Left lung (tissue), 10 donors: ENCODE measurements around the gene FRYL. TPM values are rescaled to one million over a fixed set of nuclear protein-coding genes. Genes with fewer than 3 reads are reported as not detected.

Source experiments
- ATAC-seq: fragments of 200-7000 bp; cut with Tn5 transposase; one replicate; pipeline ENCODE4 v1.9.1; 2020; ENCODE audit warnings: moderate library complexity
- DNase-seq, 4 donors: peaks; one replicate each; pipeline ENCODE4 v3.0.0-alpha.2; 2013 to 2020
- H3K27ac ChIP-seq, 2 donors: fragments of 200-600 bp; sonication (generic) in 1 of 2; one replicate each; pipeline versions ENCODE4 v1.5.0 to v1.8.0; 2020 to 2021
- H3K27me3 ChIP-seq, 2 donors: fragments of 200-600 bp; sonication (generic) in 1 of 2; one replicate each; pipeline versions ENCODE4 v1.5.0 to v1.8.0; 2020 to 2021
- H3K36me3 ChIP-seq, 2 donors: fragments of 200-600 bp; sonication (generic) in 1 of 2; one replicate each; pipeline versions ENCODE4 v1.5.0 to v1.8.0; 2020 to 2021
- H3K4me1 ChIP-seq, 2 donors: fragments of 200-600 bp; one replicate each; pipeline ENCODE4 v1.8.0; 2021
- H3K4me3 ChIP-seq, 2 donors: fragments of 200-600 bp; sonication (generic) in 1 of 2; one replicate each; pipeline versions ENCODE4 v1.5.0 to v1.8.0; 2020 to 2021; ENCODE audit warnings: mild to moderate bottlenecking in 1 of 2
- H3K9me3 ChIP-seq, 2 donors: fragments of 200-600 bp; sonication (generic) in 1 of 2; one replicate each; pipeline versions ENCODE4 v1.5.0 to v1.8.0; 2020 to 2021
- CTCF ChIP-seq, 2 donors: fragments of 200-600 bp; sonication (generic) in 1 of 2; IDR thresholded peaks; one replicate each; pipeline versions ENCODE4 v1.5.0 to v1.8.0; 2021; ENCODE audit warnings: antibody characterized with exemption in 2 of 2
- intact Hi-C, 2 donors: fragments of 100-400 bp; cut with DNase I; formaldehyde crosslinking; loops; one replicate each; pipeline versions ENCODE4 v1.11.2 to v1.14.2; 2022
- polyA plus RNA-seq, 6 donors: library from polyadenylated mRNA; unstranded; fragments of 120-200 nt; gene quantifications; one replicate each; pipeline ENCODE4 v1.2.1, GENCODE V29; 2013; ENCODE audit not compliant: insufficient read length in 6 of 6
- total RNA-seq, 2 donors: library from RNA; stranded (reverse); fragmentation: NEBNext Ultra II Directional; extraction: Animal tissue kit (Norgen Biotek cat#: 25700); gene quantifications; one replicate each; pipeline ENCODE4 v1.2.1, GENCODE V29; 2021
- donor health status: DM: no; HTN: yes; CAD: no.
- donor health status: DM: no; HTN: no; CAD: no.

FRYL gene
- total and polyA plus RNA-seq, 8 donors, result 41.9 to 72.7 (median 50.3) TPM

DNA sequence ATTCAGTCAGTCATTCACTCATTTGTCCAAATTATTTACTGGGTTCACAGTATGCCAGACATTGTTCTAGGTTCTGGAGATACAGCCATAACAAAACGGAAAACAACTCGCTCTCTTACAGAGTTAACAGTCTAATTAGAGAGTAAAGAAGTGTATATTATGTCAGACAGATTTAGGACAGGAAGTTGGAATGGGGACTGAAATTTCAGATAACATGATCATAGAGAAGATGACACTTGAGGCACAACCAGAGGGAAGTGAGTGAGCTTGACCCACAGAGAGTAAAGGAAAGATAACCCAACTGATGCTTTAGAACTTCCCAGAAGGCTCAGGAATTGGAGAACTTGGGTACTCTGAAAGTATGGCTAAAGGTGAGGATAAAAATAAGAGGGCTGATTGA, 150.6 kb downstream of the FRYL start:
- DNase-seq, result no peak
- Histone ChIP-seq H3K36me3 (no peaks in the 10 kb centered on the region), H3K9me3 (no peaks in the 10 kb centered on the region), H3K27me3 (no peaks in the 10 kb centered on the region), H3K27ac (peak overlapping the region in 1 of 2 donors; percentile 21), H3K4me1 (peaks cover 0 to 5% of the 10 kb centered on the region in 2 donors), H3K4me3 (no peak overlapping the region)
- intact Hi-C loops, result no loop called here
- ATAC-seq, result no peak
- TF ChIP-seq CTCF (IDR thresholded peaks at IDR 0.05), result no peak

- no peak for ATAC-seq
- DNase-seq, result no peak
- Histone ChIP-seq H3K4me1 (no peaks in the 10 kb centered on the region), H3K36me3 (peaks cover 0 to 12% of the 10 kb centered on the region in 2 donors), H3K27ac (no peak overlapping the region), H3K4me3 (no peak overlapping the region), H3K9me3 (no peaks in the 10 kb centered on the region), H3K27me3 (no peaks in the 10 kb centered on the region)
- no peak for TF ChIP-seq CTCF (IDR thresholded peaks at IDR 0.05)
- intact Hi-C loops, result no loop called here
Observed at GRCh38 chr4:48623182-48623780, 156.8 kb downstream of the FRYL start.

GRCh38 chr4:48620831-48621230, 159.2 kb downstream of the FRYL start:
- Histone ChIP-seq H3K9me3 (no peaks in the 10 kb centered on the region), H3K27ac (no peak overlapping the region), H3K4me1 (no peaks in the 10 kb centered on the region), H3K36me3 (peaks cover 0 to 24% of the 10 kb centered on the region in 2 donors), H3K4me3 (no peak overlapping the region), H3K27me3 (no peaks in the 10 kb centered on the region)
- intact Hi-C loops, result no loop called here
- no peak for TF ChIP-seq CTCF (IDR thresholded peaks at IDR 0.05)
- ATAC-seq (no peak), DNase-seq (no peak)

- no peak for ATAC-seq
- no peak for DNase-seq
- H3K27me3 ChIP-seq, result no peaks in the 10 kb centered on the region
- no peak for TF ChIP-seq CTCF (IDR thresholded peaks at IDR 0.05)
- H3K4me1 ChIP-seq, result no peaks in the 10 kb centered on the region
- intact Hi-C loops, result no loop called here
- H3K9me3 ChIP-seq, result no peaks in the 10 kb centered on the region
- H3K4me3 ChIP-seq, result no peak overlapping the region
- peaks cover 0 to 24% of the 10 kb centered on the region in 2 donors for H3K36me3 ChIP-seq
- H3K27ac ChIP-seq, result no peak overlapping the region
Observed at GRCh38 chr4:48620093-48620492, 160.0 kb downstream of the FRYL start.

- no peak for DNase-seq
- ATAC-seq, result no peak
- no peak overlapping the region for H3K27ac ChIP-seq
- no peaks in the 10 kb centered on the region for H3K27me3 ChIP-seq
- no peak overlapping the region for H3K4me3 ChIP-seq
- no peak for TF ChIP-seq CTCF (IDR thresholded peaks at IDR 0.05)
- no peaks in the 10 kb centered on the region for H3K9me3 ChIP-seq
- peaks cover 0 to 15% of the 10 kb centered on the region in 2 donors for H3K36me3 ChIP-seq
- peaks cover 0 to 8% of the 10 kb centered on the region in 2 donors for H3K4me1 ChIP-seq
- intact Hi-C loops, result no loop called here
Observed at GRCh38 chr4:48604527-48604926, 175.6 kb downstream of the FRYL start.
